H9 (cell line): ENCODE data around the gene SH3BP1. TPM values are rescaled to one million over a fixed set of nuclear protein-coding genes. Genes with fewer than 3 reads are reported as not detected.

Source experiments
- DNase-seq: peaks from one replicate; pipeline ENCODE4 v3.0.0-alpha.2; 2017
- H2AFZ ChIP-seq: one replicate; pipeline ENCODE4 v1.6.1; 2013; ENCODE audit warnings: mild to moderate bottlenecking, low read length, control low read depth, moderate library complexity
- H2AK5ac ChIP-seq: 2 replicates; pipeline ENCODE4 v1.6.1; 2013; ENCODE audit warnings: low read length, control low read depth, mixed read lengths; ENCODE audit not compliant: insufficient read length
- H2BK120ac ChIP-seq: one replicate; pipeline ENCODE4 v1.6.1; 2013; ENCODE audit warnings: low read depth, mild to moderate bottlenecking, low read length, control low read depth, inconsistent platforms; ENCODE audit not compliant: poor library complexity, severe bottlenecking
- H2BK12ac ChIP-seq: 2 replicates; pipeline ENCODE4 v1.6.1; 2013; ENCODE audit warnings: low read length, control low read depth, mixed read lengths, low read depth; ENCODE audit not compliant: insufficient read length
- H2BK15ac ChIP-seq: 2 replicates; pipeline ENCODE4 v1.6.1; 2013; ENCODE audit warnings: low read depth, low read length, control low read depth
- H2BK20ac ChIP-seq: one replicate; pipeline ENCODE4 v1.6.1; 2013; ENCODE audit warnings: low read depth, mild to moderate bottlenecking, low read length, control low read depth, inconsistent platforms; ENCODE audit not compliant: poor library complexity, severe bottlenecking
- H2BK5ac ChIP-seq: 2 replicates; pipeline ENCODE4 v1.6.1; 2013; ENCODE audit warnings: low read length, control low read depth, mixed read lengths; ENCODE audit not compliant: insufficient read length
- H3K14ac ChIP-seq: 2 replicates; pipeline ENCODE4 v1.6.1; 2013; ENCODE audit warnings: low read length, control low read depth; ENCODE audit not compliant: insufficient read depth
- H3K18ac ChIP-seq: 2 replicates; pipeline ENCODE4 v1.6.1; 2013; ENCODE audit warnings: low read depth, mild to moderate bottlenecking, mixed read lengths, low read length, control low read depth; ENCODE audit not compliant: insufficient read length
- H3K23ac ChIP-seq: 2 replicates; pipeline ENCODE4 v1.6.1; 2013; ENCODE audit warnings: low read length, control low read depth, mixed read lengths, low read depth; ENCODE audit not compliant: insufficient read length
- H3K23me2 ChIP-seq: 2 replicates; pipeline ENCODE4 v1.6.1; 2013; ENCODE audit warnings: low read depth, mild to moderate bottlenecking, mixed read lengths, low read length, control low read depth; ENCODE audit not compliant: insufficient read length, poor library complexity, severe bottlenecking
- H3K27ac ChIP-seq: 2 replicates; pipeline ENCODE4 v1.5.1; 2013; ENCODE audit warnings: low read length, control low read depth, mixed read lengths, low read depth; ENCODE audit not compliant: insufficient read length
- H3K27me3 ChIP-seq: 2 replicates; pipeline ENCODE4 v1.6.1; 2013; ENCODE audit warnings: low read length, control low read depth, inconsistent platforms; ENCODE audit not compliant: insufficient read depth
- H3K4ac ChIP-seq: 2 replicates; pipeline ENCODE4 v1.6.1; 2013; ENCODE audit warnings: low read depth, mild to moderate bottlenecking, control low read depth, inconsistent platforms, low read length, moderate library complexity
- H3K4me1 ChIP-seq: 2 replicates; pipeline ENCODE4 v1.6.1; 2013; ENCODE audit warnings: low read length, control low read depth, inconsistent platforms; ENCODE audit not compliant: insufficient read depth
- H3K4me2 ChIP-seq: 2 replicates; pipeline ENCODE4 v1.6.1; 2013; ENCODE audit warnings: low read length, control low read depth, mixed read lengths; ENCODE audit not compliant: insufficient read length, insufficient read depth
- H3K56ac ChIP-seq: 2 replicates; pipeline ENCODE4 v1.6.1; 2013; ENCODE audit warnings: low read depth, mild to moderate bottlenecking, mixed read lengths, low read length, control low read depth; ENCODE audit not compliant: insufficient read length
- H3K79me1 ChIP-seq: 2 replicates; pipeline ENCODE4 v1.6.1; 2013; ENCODE audit warnings: low read depth, mild to moderate bottlenecking, moderate library complexity, low read length, control low read depth, inconsistent platforms; ENCODE audit not compliant: insufficient read depth, poor library complexity, severe bottlenecking
- H3K79me2 ChIP-seq: 2 replicates; pipeline ENCODE4 v1.6.1; 2013; ENCODE audit warnings: low read length, control low read depth, inconsistent platforms; ENCODE audit not compliant: insufficient read depth
- H3K9ac ChIP-seq: 2 replicates; pipeline ENCODE4 v1.6.1; 2013; ENCODE audit warnings: low read length, control low read depth, mixed read lengths; ENCODE audit not compliant: insufficient read length; ENCODE audit errors: extremely low read depth
- H3K9me3 ChIP-seq: one replicate; pipeline ENCODE4 v1.6.1; 2013; ENCODE audit warnings: low read depth, low read length, inconsistent platforms; ENCODE audit not compliant: control insufficient read depth
- H3T11ph ChIP-seq: one replicate; pipeline ENCODE4 v1.6.1; 2013; ENCODE audit warnings: mild to moderate bottlenecking, low read length, control low read depth, inconsistent platforms
- H4K20me1 ChIP-seq: one replicate; pipeline ENCODE4 v1.6.1; 2013; ENCODE audit not compliant: control insufficient read depth, insufficient read length, insufficient read depth
- H4K5ac ChIP-seq: 2 replicates; pipeline ENCODE4 v1.6.1; 2013; ENCODE audit warnings: low read depth, mild to moderate bottlenecking, mixed read lengths, low read length, control low read depth; ENCODE audit not compliant: insufficient read length
- H4K8ac ChIP-seq: replicated peaks from 2 replicates; pipeline ENCODE4 v1.6.1; 2013; ENCODE audit warnings: low read length, control low read depth, mixed read lengths, low read depth; ENCODE audit not compliant: insufficient read length
- H4K91ac ChIP-seq: 2 replicates; pipeline ENCODE4 v1.6.1; 2013; ENCODE audit warnings: low read depth, mild to moderate bottlenecking, moderate library complexity, mixed read lengths, low read length, control low read depth; ENCODE audit not compliant: insufficient read length
- H3K27ac Mint-ChIP-seq, 3 experiments: 2 replicates in 2 of 3; 3 replicates in 1 of 3; pipeline ENCODE4 v1.8.0; 2020 to 2021; ENCODE audit warnings: mixed read lengths in 3 of 3, mild to moderate bottlenecking in 1 of 3, moderate library complexity in 1 of 3
- H3K27me3 Mint-ChIP-seq: 2 replicates; pipeline ENCODE4 v1.8.0; 2021; ENCODE audit warnings: low read depth, mild to moderate bottlenecking, moderate library complexity, mixed read lengths
- H3K36me3 Mint-ChIP-seq, 3 experiments: 2 replicates in 2 of 3; 3 replicates in 1 of 3; pipeline ENCODE4 v1.8.0; 2020 to 2021; ENCODE audit warnings: low read depth in 3 of 3, mixed read lengths in 3 of 3; ENCODE audit not compliant: insufficient read depth in 1 of 3
- H3K4me1 Mint-ChIP-seq, 2 experiments: 2 replicates each; pipeline ENCODE4 v1.8.0; 2020; ENCODE audit warnings: mixed read lengths in 2 of 2
- H3K4me3 Mint-ChIP-seq, 2 experiments: 2 replicates in 1 of 2; 3 replicates in 1 of 2; pipeline ENCODE4 v1.8.0; 2020 to 2021; ENCODE audit warnings: mild to moderate bottlenecking in 2 of 2, mixed read lengths in 2 of 2, moderate library complexity in 1 of 2
- H3K9me3 Mint-ChIP-seq, 2 experiments: 2 replicates in 1 of 2; 3 replicates in 1 of 2; pipeline ENCODE4 v1.8.0; 2020; ENCODE audit warnings: mild to moderate bottlenecking in 2 of 2, mixed read lengths in 2 of 2, moderate library complexity in 1 of 2
- CTCF ChIP-seq: fragments of 200-600 bp; sonication (generic); conservative IDR thresholded peaks from 3 replicates; pipeline ENCODE4 v1.8.0; 2021; ENCODE audit warnings: antibody characterized with exemption, mild to moderate bottlenecking
- WGBS: extraction: QIAGEN DNeasy Blood & Tissue Kit; methylation state at CpG from one replicate; pipeline ENCODE4 v1.1.7; 2013; ENCODE audit warnings: missing lambda C conversion rate, low lambda C conversion rate, mixed read lengths; ENCODE audit not compliant: insufficient read length; ENCODE audit errors: extremely low coverage; 5-methylcytosine and 5-hydroxymethylcytosine counted together
- total RNA-seq: library from RNA; stranded (reverse); gene quantifications from 2 replicates; pipeline ENCODE4 v1.2.1, GENCODE V29; 2021

SH3BP1 gene
- total RNA-seq, 1 experiment from 2014 or later: 33.6 TPM

- no peak overlapping the region for H3K9ac ChIP-seq
- H3K9me3 Mint-ChIP-seq: no peaks in the 10 kb centered on the region
- no peak for TF ChIP-seq CTCF
These were observed 38.9 kb downstream of the SH3BP1 start for GRCh38 chr22:37678372-37678771.

More at GRCh38 chr22:37678372-37678771, 38.9 kb downstream of the SH3BP1 start:
- H3K27ac ChIP-seq: no peak overlapping the region
- Mint-ChIP-seq H3K4me1 (peaks cover 5 to 24% of the 10 kb centered on the region in 2 experiments), H3K36me3 (no peaks in the 10 kb centered on the region; a peak in 1 of 7 replicates), H3K4me3 (no peak overlapping the region), H3K27me3 (peaks cover 6% of the 10 kb centered on the region), H3K27ac (no peak overlapping the region)
- H3K56ac ChIP-seq: no peak overlapping the region
- H2AK5ac ChIP-seq: no peak overlapping the region
- peaks cover 3% of the 10 kb centered on the region for H3K23me2 ChIP-seq
- H3T11ph ChIP-seq: no peak overlapping the region
- H2BK15ac ChIP-seq: no peak overlapping the region
- no peaks in the 10 kb centered on the region for H3K9me3 ChIP-seq
- no peak overlapping the region for H2BK20ac ChIP-seq
- WGBS: no CpG with 5 or more reads among the region's 18 CpGs
- H4K20me1 ChIP-seq: no peaks in the 10 kb centered on the region
- no peak overlapping the region for H4K91ac ChIP-seq
- H2BK120ac ChIP-seq: no peak overlapping the region
- no peak overlapping the region for H4K5ac ChIP-seq
- H3K4me2 ChIP-seq: no peak overlapping the region
- H2BK12ac ChIP-seq: no peak overlapping the region
- H2BK5ac ChIP-seq: no peak overlapping the region
- no peaks in the 10 kb centered on the region for H3K79me2 ChIP-seq
- no peak for DNase-seq
- no peaks in the 10 kb centered on the region for H3K79me1 ChIP-seq
- no peaks in the 10 kb centered on the region for H3K27me3 ChIP-seq
- H4K8ac ChIP-seq: no peak overlapping the region
- no peak overlapping the region for H3K14ac ChIP-seq
- no peaks in the 10 kb centered on the region for H3K4me1 ChIP-seq
- H3K18ac ChIP-seq: no peak overlapping the region
- no peak overlapping the region for H3K4ac ChIP-seq
- no peak overlapping the region for H2AFZ ChIP-seq
- H3K23ac ChIP-seq: no peak overlapping the region
